Stimulated activated CD4-positive, alpha-beta T cell treated with anti-CD3 and anti-CD28 coated beads, Interleukin-4, amount 100 ng/mL, for 1 hour (primary cell): ENCODE results near the gene PRKCE.

Source experiments
- DNase-seq: peaks from one replicate; pipeline ENCODE4 v3.0.0-alpha.2; 2020

The PRKCE gene

DNA sequence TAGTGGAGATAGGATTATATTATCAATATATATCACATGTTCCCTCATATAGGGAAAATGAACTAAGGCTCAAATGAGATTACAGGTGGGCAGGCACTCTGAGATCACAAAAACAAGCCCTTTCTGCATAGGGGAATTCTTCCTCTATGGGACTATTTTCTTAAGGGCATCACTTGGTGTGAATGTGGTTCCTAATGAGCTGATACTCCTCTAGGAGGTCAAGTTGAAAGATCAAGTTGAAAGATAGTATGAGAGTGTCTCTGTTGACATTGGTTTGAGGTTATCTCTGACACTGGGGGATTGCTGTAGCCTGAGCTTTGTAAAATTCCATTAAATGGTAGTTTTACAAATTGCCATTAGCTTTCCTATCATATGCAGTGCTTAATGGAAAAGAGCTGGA, 270.4 kb downstream of the PRKCE start:
- DNase-seq, result no peak

DNA sequence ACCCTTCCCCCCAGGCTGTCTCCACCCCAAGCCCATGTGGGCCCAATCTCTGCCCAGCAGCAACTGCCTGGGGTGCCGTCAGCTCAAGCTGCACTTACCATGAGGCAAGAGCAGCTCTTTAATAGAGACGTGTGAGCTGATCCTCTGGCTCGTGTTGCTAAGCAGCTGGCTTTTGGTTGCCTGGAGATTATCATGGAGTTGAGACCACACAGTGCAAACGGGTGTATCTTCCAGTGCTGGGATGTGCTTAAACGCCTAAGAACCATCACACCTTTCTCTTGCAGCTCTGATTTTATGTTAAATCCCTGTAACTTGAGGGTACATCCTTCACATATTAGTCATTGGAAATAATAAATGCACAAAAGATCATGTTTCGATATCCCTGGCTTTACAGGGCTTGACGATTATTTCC, 271.1 kb downstream of the PRKCE start:
- DNase-seq, result no peak

DNA sequence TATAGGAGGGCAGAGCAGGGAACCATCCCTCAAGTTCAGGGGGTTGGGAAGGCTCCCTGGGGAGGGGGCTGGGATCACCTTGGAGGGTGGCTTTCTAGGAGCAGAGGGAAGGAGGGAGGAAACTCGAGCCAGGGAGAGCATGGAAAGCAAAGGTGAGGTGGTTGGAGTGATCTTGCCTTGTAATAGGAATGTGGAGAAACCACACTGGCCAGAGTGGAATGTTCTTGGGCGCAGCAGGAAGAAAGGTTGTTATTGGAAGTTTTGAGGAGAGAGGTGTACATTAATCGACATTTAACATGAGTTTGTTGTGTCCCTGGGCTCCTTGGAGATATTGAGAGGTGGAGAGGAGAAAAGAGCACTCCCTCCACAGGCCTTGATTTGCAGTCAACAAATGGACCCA, 272.2 kb downstream of the PRKCE start:
- no peak for DNase-seq

DNA sequence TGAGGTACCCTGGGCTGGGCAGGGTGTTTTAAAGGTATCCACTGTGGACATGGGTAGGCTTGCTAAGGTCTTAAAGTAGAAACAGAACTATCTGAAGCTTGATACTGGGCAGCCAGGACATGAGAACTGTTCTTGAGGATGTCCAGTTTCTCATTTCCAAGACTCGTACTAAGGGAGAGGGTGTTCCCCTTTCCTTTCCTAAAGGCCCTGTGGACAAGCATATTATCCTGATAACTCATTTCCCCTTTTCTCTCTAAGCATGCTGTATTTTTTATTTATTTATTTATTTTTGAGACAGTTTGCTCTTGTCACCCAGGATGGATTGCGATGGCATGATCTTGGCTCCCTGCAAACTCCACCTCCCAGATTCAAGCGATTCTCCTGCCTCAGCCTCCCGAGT, 273.6 kb downstream of the PRKCE start:
- no peak for DNase-seq

DNA sequence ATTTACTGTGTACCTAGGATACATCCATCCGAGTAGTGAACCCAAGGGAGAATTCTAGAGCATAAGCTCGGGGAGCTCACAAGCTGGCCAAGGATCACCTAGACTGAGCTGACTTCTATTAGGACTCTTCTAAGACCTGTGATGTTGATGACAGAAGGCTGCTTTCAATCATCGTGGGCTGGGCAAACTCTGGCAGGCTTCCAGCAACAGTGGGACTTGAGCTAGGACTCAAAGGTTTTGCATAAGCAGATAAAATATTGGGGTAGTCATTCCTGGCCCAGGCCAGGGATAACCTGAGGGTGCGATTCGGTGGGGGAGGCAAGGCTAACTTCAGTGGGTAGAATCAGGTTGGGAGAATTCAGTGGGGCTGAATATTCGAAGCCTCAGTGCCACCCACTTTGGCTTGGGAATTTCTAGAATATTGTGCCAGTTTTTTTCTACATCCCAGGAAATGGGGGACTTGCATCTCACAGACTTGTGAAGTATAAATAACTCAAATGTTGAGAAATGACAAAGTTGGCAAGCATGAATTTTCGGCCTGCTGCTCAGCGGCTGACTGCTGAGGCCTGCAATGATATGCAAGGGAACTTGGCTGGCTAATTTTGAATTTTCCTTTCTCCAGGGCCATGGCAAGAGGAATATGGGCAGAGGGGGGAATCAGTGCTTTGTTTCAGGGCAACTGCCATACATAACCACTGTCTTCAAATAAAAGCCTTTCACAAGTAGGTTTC, 274.3 kb downstream of the PRKCE start:
- DNase-seq, result no peak

DNA sequence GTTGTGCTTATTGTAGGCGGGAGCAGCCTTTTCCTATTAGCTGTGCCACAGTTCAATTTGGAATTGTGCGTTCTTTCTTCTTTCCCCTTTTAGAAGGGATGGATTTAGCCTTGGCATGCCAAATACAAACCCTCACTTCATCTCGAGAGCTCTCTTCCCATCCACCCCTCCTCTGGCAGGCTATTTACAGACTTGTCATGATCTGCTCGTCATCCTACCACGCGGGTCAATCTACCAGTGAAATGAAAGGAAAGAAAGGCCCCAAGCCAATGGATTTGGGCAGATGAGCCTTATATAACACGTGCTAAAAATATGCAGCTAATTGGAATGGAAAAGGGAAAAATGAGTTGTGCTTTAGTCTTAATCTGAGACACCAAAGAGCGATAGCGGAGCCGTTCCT, 277.5 kb downstream of the PRKCE start:
- no peak for DNase-seq

DNA sequence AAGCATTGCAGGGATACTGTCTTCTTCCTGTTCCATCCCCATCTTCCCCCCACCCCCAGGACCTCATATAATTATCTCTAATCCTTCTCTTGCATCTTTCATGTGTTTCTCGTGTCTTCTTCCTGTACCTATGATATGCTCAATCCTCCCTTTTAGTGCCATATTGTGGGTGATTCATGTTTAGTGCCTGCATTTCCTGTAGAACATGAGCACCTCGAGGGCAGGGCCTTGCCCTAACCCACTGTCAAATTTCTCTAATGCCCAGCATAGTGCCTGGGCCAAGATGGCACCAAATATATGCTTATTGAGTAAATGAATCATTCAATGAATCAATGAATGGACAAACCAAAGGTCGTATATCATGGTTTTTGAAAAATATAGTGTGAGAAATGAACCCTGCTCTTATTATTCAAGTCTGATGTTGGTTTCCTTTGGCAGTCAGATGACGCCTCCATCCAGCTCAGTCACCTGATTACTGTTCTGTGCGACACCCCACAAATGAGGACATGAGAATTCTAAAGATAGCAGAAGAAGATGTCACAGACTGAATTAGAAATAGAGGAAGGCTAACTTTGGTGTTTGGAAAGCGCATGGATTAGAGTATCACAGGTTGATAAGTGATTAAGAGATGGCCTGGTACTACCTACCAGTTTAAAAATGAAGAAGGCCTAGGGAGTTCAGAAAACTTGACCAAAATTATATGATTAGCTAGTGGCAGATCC, 278.4 kb downstream of the PRKCE start:
- no peak for DNase-seq

DNA sequence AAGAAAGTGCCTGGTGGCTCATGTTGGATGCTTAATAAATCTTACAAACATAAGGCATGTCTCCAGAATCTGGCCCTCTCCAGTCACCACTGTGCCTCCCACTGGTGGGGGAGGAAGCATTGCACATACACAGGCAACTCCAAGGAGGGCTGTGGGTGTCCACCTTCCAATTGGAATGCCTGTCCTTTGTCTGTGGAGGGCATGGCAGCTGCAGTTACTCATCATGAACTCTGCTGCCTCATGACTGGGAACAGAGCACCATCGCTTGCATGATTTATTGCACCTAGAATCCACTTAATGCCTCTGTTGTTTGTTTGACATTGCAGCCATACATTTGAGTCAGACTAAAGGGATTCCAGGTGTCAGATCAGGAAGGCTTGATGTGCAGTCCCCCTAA, 278.9 kb downstream of the PRKCE start:
- no peak for DNase-seq

DNA sequence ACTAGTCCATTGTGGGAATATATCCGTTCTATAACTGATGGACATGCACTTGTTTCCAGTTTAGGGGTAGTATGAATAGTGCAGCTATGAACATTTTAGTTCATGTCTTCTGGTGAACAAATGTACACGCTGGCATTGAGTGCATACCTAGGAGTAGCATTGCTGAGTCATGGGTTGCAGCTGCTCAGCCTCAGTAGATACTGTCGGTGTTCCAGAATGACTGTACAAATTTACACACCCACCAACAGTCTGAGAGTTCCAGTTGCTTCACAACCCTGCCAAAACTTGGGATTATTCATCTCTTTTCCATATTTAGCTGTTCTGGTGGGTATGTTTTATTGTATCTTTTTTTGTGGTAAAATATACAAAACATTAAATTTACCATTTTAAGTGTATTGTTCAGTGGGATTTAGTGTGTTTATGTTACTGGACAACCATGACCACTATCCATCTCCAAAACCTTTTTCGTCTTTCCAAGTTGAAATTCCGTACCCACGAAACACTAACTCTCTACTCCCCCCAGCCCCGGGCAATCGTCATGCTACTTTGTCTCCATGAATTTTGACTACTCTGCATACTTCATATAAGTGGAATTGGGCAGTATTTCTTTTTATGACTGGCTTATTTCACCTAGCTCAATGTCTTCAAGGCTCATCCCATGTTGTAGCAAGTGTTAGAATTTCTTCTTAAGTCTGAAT, 281.0 kb downstream of the PRKCE start:
- DNase-seq, result no peak

DNA sequence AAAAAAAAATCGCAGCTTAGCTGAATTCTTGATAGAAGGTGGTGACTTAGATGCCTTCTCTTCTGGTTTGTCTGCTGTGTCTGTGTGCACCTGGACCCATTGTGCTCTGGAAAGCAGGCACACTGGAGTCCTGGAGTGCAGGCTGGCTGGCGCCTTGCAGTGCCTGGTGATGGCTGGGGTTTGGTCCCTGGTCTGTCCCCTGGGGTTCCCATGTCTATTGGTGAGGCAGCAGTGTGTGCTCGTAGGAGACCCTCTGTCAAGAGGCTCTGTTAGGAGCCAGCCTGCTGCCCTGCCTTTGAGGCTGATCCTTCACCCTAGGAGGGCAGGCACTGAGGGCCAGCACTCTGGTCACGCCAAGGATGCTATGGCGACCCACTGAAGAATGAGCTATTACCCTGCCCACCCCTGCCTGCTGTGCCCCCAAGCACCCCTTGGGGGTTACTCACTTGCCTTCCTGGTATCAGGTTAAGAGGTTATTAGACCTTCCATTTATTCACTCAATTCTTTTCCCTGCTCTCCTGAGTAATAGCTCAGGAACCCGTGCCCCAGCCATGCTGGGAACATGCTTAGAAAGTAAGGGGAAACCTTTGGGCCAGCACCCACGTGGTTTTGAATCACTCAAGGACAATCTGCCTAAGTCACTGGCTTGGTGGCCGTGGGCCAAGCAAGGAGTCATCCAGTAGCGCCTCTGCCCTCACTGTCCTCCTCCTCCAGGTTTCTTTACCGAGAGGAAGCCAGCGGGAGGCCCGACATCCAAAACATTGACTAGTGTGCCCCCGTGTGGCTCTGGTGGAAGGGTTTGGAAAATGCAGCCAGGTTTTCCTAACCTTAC, 284.5 kb downstream of the PRKCE start:
- DNase-seq, result peak; percentile 16

DNA sequence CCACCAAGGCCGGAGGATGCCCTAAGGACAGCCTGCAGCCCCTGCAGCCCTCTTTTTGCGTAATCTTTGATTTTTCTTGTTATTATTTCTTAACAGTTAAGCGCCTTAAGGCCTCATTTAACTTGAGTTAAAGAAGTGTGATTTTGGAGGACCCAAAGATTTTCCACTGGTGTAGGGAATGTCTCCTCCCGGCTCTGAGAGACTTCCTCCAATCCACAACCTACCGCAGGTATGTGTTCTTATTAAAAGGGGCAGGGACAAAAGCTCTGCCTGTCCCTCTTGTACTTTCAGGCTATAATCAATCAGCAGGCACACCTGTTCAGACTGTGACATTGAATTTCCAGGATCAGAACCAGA, 285.1 kb downstream of the PRKCE start:
- DNase-seq, result no peak

DNA sequence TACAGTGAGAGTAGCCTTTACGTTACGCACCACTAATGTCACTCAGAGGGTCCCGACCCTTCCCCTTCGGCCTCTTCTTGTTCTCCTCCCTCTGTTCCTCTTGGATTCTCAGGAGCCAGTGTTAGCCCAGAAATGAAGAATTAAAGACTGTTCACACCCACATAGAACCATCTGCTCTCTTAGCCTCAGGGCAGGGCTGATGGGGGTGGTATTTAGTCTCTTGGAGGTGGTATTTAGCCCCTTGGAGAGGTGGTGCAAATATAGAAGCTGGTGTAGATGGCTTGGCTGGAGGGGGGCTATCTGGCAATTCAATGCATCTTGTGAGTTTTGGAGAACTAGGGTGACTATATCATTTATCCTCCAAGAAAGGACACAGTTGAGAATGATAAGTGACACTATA, 286.5 kb downstream of the PRKCE start:
- DNase-seq, result no peak

DNA sequence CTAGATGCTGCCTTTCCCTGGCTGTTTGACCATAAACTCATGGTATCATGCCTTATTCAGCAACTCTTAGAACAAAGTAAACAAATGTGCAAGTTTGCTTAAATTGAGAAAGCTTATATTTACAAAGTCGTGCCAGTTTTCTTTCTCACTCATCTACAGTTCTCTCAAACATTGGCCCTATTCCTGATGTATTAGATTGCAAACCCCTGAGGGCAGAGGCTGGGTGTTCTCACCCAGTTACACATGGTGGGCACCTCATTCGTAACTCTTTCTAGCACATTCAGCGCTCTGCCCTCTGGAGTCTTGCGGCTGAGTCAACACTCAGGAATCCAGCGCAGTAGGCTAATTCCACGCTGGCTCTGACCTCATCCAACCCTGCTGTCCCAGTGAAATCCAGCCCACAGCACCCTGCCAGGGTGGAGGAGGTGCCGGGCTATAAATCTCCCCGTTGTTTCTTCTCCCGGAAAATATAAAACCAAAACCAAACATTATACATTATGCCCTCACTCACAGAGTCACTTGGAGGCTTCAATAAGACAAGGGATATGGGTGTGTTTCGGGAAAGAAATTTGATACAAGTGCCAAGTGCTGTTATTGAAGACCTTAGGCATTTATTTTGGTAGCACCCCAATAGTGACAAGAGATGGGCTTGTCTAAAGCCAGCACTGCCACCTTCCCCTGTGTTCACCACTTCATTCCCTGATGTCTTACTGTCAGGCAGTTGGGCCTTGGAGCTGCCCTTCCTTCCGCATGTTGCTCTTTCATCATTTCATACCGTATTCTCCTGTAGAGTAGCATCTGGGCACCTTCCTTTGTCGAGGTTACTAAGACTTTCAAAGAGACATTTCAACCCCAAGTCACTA, 287.4 kb downstream of the PRKCE start:
- DNase-seq, result no peak

DNA sequence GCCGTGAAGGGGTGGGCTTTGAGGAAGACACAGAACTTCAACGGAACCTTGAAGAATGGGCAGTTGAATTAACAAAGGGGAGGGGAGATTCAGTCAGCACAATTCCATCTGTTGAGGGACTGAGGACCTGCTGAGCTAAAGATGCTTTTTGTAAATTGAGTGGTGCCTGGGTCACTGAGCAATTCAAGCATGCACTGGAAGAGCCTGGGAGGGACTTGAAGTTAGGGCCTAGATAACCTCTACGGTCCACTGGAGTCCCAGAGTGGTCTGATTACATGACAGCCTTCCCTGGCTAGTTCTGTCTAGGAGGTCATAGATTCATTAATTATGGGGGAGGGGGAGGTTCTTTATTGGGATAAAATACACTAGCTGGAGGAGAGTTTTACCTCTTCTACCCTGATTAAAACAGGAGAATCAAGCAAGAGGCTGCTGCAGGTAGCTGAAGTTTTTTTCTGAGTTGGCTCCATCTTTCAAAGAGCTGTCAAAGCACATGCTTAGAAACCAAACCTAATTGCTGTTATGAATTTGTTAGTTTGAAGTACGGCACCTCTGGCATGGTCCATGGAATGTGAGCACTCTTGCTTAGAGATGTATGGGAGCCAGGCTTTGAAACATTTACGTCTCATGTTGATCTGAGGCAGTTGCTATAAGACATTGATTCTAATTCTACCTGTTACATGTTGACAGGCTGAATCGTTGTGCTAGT, 290.2 kb downstream of the PRKCE start:
- no peak for DNase-seq

DNA sequence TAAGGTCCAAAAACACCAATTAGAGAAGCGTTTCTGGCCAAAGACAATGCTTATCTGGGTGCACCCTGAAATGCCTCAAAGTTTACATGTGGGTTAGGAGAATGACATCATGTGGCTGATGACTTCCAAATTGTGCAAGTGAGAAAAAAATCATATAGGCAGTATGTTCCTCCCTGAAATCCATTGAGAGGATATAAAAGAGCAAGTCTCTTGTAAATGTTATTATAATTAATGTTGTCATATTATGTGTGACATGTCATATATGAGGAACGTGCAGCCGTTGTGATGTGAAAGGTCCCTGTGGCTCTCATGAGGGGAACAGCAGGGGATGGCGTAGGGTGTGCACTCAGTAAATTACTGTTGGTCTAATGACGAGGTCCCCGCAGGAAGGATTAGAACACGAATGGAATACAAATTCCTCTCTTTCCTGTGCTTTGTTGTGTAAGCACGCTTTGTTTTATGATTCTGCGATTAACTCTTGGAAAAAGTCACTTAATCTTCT, 290.8 kb downstream of the PRKCE start:
- no peak for DNase-seq

DNA sequence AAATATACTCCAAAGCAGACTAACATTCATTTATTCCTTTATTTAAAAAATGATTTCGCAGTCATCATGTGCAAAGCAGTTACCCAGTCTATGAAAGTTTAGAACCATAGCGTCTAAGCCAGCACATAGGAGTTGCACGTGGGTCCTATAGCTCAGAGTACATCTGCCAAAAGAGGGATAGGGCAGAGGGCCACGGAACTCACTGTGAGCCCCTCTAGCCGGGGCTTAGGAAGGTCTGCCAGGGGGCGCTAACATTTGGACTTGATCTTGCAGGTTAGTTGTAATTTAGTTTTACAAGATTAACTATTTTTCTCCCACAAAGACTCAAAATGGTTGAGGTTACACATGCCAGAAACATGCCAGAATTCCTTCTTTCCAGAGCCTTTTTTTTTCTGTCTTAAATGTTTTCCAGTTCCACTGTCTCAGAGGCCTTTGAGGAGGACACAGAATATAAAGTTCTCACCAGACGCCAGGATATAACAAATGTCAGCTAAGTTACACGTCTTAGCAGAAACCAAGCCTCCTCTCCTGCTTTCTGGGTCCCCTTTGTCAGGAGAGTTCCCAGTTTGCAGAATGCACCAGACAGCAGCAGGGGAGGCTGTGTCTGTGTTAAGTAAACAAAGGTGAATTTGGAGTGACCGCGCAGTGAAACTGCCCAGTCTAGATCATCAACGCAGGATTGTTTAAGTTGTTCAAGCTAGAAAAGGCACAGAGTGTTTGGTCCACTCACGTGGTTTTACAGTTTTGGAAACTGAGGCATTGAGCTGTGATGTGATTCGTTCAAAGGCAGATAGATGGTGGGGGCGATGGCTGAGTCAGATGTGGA, 292.0 kb downstream of the PRKCE start:
- DNase-seq, result no peak

DNA sequence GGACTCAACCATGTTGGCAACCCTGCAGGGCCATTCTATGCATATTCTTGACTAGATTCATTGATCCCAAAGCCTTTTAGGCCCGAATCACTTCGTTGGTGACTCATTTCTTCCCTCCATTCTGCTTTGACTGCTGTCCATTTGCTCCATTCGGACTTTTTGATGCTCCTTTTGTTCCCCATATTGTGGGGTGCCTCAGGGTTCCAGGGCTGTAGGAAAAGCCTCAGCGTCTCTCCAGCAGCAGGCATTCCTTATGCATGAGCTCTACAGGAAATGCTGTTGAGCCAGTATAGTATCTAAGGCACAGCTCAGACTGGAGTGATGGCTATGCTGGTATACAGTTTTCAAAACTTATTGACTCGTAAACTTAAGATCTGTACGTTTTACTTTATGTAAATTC, 292.6 kb downstream of the PRKCE start:
- DNase-seq, result no peak

DNA sequence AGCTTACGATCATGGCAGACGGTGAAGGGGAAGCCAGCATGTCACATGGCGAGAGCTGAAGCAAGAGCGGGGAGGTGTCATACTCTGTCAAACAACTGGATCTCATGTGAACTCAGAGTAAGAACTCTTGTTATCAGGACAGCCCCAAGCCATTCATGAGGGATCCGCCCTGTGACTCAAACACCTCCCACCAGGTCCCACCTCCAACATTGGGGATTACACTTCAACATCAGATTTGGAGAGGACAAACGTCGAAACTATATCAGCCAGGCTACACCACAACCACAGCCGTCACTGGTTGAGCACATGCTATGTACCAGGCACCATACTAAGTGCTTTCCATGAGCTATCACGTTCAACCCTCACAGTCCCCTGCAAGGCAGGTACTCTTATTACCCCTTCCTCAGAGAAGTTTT, 293.8 kb downstream of the PRKCE start:
- no peak for DNase-seq

DNA sequence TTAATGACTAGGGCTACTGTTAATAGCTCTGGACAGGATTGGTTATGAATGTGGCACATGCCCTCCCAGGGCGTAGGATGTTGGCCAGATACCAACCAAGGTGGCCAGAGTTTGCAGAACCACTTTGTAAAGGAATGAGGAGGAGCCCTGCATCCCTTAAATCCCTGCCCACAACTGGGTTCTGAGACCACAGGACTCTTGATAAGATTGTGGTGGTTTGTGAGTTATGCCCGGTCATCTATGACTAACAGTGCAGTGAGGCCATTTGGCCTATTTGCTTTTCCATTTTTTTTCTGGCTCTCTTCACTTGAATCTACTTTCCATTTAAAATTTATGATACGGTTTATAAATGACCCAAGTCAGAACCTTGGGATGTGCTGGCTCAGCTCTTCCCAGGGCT, 294.5 kb downstream of the PRKCE start:
- no peak for DNase-seq

DNA sequence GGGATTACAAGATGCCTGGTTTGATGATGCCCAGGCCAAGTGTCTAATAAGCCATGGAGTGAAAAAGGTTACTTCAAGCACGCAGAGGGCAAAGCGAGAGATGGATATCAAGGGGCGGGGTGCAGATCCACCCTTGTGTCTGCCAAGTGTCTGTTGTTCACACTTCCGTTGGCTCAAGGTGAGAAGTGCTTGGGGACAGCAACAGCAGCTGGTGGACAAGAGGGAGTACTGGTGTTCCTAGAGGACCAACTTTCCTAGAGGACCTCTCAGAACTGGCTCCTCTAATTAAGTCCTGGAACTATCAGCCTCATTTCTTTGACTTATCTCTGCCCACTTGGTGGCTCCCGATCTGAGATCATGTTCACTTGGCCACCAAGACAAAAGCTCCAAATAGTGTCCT, 299.1 kb downstream of the PRKCE start:
- no peak for DNase-seq
